Stimulated activated CD4-positive, alpha-beta T cell treated with anti-CD3 and anti-CD28 coated beads, Interleukin-1b, Interleukin-23, amount 100 ng/mL, for 48 hours (primary cell): ENCODE results near the gene CHRNA4.

Source experiments
- DNase-seq: peaks from one replicate; pipeline ENCODE4 v3.0.0-alpha.2; 2020

Gene CHRNA4

DNA sequence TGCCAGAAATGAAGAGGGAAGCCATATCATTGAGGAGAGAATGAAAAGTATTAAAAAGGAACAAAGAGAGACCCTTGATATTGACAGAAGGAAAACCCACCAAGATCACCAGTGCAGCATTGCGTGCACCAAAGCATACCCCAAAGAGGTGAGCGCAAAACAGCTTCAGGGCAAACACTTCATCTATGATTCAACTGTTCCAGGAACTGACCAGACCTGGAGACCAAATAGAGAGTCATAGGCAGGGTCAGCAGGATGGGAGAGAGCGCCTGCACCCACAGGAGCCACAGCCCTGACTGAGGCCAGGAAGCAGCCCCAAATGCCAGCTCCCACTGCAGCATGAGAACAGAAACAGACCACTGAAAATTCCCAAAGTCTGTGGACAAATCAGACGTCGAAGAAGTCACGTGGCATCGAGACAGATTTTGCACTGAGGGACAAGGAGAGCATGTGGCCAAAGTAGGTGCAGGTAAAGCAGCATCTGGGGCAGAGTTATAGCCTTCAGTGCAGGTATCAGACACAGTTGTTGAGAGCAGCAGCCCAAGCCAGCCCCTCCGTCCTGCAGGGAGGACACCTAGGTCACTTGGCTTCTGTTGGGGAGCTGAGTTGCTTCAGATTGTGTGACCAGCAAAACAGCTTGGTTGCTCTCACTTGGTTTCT, 29.3 kb downstream of the CHRNA4 start:
- DNase-seq = no peak

GRCh38 chr20:63330940-63331339, 30.2 kb downstream of the CHRNA4 start:
- DNase-seq = no peak

DNA sequence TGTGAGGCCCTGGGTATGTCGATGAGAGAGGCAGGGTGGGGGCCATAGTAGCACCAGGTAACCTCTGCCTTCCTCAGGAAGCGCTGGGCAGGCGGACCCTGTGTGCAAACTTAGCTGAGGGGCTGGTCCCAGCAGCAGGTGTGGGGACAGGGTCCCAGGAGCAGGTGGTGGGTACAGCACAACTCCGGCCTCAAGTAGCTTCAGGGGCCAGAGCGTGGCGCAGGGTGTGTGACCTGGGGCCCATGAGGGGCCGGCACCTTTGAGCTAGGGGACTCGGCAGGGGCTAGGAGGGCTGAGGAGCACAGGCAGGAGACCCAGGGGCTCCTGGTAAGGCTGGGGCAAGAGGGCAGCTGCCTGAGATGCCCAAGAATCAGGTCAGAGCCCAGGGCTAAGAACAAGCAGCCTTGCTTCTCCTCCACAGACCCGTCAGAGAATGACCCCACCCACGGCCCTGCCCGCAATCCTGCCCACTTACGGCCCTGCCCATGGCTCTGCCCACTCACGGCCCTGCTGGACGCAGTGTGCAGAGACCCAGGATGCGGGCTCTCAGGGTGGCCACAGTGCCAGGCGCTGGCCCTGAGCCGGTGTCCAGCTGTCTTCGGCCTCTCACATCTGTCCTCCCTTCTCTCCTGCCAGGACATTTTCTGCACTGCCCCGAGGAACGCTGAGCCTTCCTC, 30.9 kb downstream of the CHRNA4 start:
- DNase-seq = no peak

- DNase-seq = no peak
These were observed 31.6 kb downstream of the CHRNA4 start for GRCh38 chr20:63329331-63330083.

GRCh38 chr20:63328718-63329275, 32.4 kb downstream of the CHRNA4 start:
- DNase-seq = no peak

GRCh38 chr20:63328026-63328700, 33.0 kb downstream of the CHRNA4 start:
- DNase-seq = no peak

DNA sequence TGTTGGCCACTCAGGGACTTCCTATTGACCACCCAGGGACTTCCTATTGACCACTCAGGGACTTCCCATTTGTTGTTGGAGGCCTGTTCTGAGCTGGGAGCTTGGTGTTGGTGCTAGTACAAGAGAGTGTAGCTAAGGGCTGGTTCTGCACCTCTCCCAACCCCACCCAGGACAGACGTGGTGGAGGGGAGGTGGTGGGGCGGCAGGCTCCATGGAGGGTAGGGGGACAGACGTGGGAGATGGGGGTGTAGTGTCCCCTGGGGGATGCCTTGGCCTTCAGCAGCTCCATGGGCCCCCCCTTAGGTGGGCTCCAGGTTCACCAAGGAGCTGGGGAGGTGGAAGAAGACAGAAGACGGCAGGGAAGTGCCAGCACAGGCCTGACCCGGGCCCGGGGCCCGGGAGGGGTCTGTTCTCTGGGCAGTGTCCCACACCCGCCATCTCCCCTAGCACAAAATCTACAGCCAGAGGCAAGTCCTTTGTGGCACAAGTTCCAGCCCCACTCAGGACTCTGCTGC, 33.9 kb downstream of the CHRNA4 start:
- DNase-seq = no peak

- no peak for DNase-seq
These were observed 34.6 kb downstream of the CHRNA4 start for GRCh38 chr20:63326314-63327230.

DNA sequence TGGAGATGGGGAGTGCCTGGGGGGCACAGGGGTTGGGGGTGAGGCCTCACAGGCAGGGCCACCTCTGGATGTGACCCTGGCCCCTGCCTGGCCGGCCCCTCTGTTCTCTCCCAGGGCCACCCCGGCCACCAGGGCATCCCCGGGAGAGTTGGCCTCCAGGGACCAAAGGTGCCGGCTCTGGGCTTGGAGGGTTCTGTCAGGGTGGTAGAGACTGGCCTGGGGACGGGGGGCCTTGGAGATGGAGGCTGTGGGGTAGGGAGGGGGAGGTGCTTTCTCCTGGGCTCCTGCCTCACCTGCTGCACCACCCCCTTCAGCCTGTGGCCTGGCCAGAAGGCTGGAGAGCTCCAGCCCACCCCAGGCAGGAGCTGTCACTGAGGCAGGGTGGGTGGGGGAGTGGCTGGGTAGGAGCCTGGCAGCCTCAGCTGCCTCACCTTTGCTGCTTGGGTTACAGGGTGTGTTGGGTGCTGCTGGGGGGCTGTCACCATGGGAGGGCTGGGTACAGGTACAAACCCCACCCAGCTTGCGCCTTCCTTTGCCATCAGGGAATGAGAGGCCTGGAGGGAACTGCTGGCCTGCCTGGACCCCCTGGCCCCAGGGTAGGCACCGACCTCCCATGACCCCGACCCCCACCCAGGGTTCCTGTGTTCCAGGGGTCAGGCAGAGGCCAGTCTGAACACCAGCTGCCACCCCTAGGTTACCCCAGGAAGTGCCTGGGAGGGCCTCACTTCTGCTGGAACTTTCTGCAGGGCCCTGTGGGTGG, 35.4 kb downstream of the CHRNA4 start:
- DNase-seq = no peak

DNA sequence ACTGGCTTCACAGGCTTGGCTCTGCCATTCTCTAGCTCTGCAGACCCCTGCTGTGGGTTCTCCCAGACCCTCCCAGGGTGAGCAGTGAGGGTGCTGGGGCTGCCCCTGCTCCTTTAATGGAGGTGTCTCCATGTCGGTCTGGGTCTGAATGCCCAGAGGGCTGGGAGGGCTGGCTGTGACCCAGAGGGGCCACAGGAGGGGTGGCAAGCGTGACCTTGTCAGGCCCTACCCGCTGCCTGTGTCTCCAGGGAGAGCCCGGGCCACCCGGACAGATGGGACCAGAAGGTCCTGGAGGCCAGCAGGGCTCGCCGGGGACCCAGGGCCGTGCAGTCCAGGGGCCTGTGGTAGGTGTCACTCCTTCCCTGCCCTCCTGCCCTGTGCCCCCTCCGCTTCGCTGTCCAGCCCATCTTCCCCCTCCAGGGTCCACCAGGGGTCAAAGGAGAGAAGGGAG, 36.1 kb downstream of the CHRNA4 start:
- no peak for DNase-seq

GRCh38 chr20:63323357-63323981, 37.7 kb downstream of the CHRNA4 start:
- DNase-seq = no peak

DNA sequence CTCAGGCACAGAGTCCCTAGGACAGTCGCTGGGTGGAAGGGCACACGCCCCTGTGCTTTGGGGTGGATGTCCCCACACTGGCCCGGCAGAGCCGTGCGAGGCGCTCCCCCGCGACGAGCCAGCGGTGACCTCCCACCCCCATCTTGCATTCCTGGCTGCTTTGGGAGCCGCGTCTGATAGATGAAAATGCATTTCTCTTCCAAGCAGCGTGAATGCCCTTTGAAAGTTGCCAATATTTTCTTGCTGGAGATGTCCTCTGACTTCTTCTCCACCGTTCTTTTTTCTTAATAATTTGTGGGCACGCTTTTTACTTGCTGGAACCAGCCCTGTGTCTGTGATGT, 38.2 kb downstream of the CHRNA4 start:
- DNase-seq = no peak

DNA sequence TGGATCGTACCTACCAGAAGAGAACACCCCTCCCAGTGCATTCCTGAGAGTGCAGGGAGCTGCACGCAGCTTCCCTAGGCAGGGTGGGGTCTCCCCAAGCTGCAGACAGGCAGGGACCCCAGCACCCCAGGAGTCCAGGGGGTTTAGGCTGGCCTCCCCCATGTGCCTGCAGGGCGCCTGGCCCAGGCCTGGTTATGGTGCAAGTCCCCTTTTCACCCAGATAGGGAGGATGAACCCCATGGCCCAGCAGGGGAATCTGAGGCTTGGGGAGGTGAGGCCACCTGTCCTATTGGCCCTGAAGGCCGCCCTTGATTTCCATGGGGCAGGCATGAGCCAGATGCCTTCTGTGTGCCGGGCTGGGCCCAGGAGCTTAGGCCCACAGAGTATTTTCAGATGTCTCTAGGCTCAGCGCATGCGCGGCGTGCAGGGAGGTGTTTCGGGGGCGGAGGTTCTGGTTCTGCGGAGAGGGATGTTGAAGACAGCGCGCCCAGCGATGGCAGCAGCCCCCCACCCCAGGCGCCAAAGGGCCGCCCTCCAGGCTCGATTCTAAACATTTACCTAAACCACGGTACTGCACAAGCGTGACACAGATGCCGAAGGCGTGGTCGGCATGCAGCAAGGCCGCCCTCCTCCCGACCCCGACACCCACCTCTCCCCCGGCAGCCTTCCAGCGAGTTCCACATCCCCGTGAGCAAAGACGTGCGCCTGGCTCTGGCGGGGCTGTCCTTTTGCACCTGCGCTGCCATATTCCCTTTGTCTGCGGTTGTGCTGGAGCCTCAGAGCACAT, 38.8 kb downstream of the CHRNA4 start:
- DNase-seq = no peak

DNA sequence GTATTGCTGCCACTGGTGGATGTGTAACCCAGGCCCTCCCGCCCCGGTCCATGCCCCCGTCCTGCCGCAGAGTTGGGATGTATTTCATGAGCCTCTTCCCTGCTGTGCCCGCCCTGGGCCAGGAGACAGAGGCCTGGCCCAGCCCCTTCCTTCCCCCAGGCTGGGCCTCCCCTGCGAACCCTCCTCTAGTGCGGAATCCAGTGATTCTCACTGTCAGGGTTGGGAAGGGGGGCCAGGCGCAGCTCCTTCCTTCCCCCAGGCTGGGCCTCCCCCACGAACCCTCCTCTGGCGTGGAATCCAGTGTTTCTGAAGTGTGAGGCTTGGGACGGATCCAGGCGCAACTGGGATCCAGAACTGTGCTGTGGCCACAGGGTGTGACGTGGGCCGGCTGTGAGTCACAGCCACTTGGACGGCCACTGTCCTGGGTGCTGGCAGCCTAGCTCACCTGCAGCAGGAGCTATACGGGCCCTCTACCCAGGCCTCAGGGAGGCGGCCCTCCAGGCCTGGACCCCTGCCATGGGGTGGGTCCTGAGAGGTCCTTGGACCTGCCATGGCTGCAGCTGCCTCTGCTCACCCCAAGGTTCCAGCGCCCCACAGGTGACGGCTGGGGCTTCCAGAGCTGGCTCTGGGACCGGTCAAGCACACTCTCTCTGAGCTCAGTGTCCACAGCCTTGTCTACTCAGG, 39.9 kb downstream of the CHRNA4 start:
- DNase-seq = no peak

DNA sequence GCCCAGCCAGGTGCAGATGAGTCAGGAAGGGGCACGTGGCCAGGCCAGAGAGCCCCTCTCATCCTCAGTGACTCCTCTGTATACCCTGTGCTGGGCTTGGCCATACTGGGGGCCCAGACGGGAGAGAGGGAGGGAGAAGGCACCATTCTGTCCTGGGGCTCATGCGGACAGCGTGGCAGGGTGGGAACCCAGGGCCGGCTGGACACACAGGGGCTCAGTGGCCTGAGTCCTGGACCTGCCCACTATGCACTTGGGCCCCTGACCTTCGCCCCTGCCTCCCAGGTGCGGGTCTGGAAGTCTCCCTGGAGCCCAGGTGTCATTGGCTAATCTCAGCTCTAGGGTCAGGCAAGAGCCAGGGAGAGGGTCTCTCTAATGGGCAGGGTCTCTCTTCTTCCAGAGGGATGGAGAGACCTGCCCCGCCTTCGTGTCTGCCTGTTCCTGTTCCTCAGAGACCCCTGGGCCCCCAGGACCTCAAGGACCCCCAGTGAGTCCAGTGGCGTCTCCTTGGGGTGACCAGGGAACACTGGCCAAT, 40.5 kb downstream of the CHRNA4 start:
- no peak for DNase-seq

DNA sequence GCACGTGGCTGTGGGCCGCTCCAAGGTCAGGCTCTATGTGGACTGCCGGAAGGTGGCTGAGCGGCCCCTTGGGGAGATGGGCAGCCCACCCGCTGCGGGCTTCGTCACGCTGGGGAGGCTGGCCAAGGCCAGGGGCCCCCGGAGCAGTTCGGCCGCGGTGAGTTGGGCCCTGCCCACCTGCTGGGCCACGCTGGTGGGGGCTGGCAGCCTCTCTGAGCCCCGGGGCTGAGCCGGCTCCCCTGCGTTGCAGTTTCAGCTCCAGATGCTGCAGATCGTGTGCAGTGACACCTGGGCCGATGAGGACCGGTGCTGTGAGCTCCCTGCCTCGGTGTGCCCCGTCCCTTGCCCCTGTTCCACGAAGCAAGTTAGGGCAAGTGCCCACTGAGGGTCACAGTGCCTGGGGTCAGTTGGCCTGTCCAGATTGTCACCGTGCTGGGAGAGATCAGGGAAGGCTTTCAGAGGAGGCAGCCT, 41.1 kb downstream of the CHRNA4 start:
- no peak for DNase-seq

GRCh38 chr20:63319164-63320040, 41.7 kb downstream of the CHRNA4 start:
- DNase-seq = no peak
